ENCODE data around the gene DHRS7B.

Gene DHRS7B

DNA sequence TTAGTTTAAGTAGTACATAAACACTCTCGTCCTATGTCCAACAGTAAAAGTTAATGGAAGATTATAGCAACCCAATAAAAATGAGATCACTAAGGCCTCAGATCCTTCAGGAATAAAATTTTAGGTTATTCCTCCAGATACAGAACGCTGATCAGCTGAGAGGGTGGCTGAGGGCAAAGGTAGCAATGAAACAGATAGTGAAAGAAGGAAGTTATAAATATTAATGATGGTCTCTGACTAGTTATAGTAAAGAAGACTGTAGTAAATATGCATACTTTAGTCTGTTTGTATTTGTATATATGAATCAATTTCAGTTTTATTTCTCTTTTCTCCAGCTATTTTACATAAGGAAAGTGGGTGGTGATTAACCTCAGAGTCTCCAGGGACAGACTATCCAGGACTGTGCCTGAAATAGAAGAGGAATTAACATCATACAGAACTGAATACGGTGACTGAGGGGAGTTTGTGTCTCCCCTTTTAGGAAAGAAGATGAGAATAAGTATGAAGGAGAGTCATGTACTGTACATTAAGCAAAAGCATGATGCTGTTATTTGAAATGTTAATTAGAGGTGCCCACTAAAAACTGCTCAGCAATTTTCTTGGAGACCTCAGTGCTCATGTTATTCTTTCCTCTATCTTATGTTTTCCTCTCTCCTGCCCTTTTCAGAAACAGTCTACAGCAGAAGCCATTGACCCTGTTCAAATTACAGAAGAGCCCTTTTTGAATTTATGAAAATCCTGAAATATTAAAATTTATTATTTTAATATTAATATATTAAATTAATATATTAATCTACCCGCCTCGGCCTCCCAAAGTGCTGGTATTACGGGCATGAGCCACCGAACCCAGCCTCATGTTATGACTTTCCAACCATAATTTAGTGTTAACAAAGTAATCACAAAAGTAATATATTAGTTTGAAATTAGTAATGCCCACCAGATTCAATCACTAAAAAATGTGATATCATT lies 36.5 kb upstream of the DHRS7B start:
- H2AK5ac ChIP-seq (ENCODE audit: low read length, severe bottlenecking), result no peak overlapping the region
- no peaks in the 10 kb centered on the region for H3K36me3 ChIP-seq (ENCODE audit: control insufficient read depth in 1 of 2, insufficient read depth in 2 of 2, low read depth in 1 of 2, low read length in 2 of 2)
- no peak overlapping the region for H2BK15ac ChIP-seq (ENCODE audit: low read depth, poor library complexity, severe bottlenecking)
- H3K4me3 ChIP-seq (ENCODE audit: insufficient read depth in 1 of 2, low read depth in 1 of 2, low read length in 2 of 2), result no peak overlapping the region
- H4K91ac ChIP-seq (ENCODE audit: low read length), result no peak overlapping the region
- H3K9me3 ChIP-seq (ENCODE audit: control insufficient read depth, low read length), result no peaks in the 10 kb centered on the region
- no peak overlapping the region for H3K14ac ChIP-seq (ENCODE audit: low read length in 2 of 2)
- H3K4ac ChIP-seq (ENCODE audit: low read depth in 1 of 2, low read length in 2 of 2), result no peak overlapping the region
- no peaks in the 10 kb centered on the region for H3K79me1 ChIP-seq (replicated peaks; ENCODE audit: low read length, poor library complexity, severe bottlenecking)
- no peak overlapping the region for H3K23ac ChIP-seq (ENCODE audit: low read length in 2 of 2)
- WGBS, result 93% methylated on average over 6 of the region's 7 CpGs
- no peak overlapping the region for H3K9ac ChIP-seq (ENCODE audit: low read length)
- H3K27me3 ChIP-seq (ENCODE audit: control insufficient read depth in 1 of 2, insufficient read depth in 1 of 2, low read length in 2 of 2), result no peaks in the 10 kb centered on the region
- no peak overlapping the region for H3K18ac ChIP-seq (ENCODE audit: low read depth in 1 of 2, low read length in 2 of 2)
- no peaks in the 10 kb centered on the region for H3K4me1 ChIP-seq (ENCODE audit: control insufficient read depth, insufficient read depth, low read depth, low read length)
- H2BK12ac ChIP-seq (ENCODE audit: low read length in 2 of 2), result no peak overlapping the region
- no peak for DNase-seq
- no peak overlapping the region for H2AFZ ChIP-seq (ENCODE audit: low read depth, low read length)
- no peak overlapping the region for H3K27ac ChIP-seq (ENCODE audit: low read length, poor library complexity, severe bottlenecking)
- H4K8ac ChIP-seq (ENCODE audit: low read length), result no peak overlapping the region
- H3K4me2 ChIP-seq (ENCODE audit: low read length, poor library complexity, severe bottlenecking), result no peak overlapping the region
- no peak overlapping the region for H2BK120ac ChIP-seq (ENCODE audit: low read depth, low read length)
- H2BK5ac ChIP-seq (ENCODE audit: low read depth, low read length, poor library complexity, severe bottlenecking), result no peak overlapping the region

DNA sequence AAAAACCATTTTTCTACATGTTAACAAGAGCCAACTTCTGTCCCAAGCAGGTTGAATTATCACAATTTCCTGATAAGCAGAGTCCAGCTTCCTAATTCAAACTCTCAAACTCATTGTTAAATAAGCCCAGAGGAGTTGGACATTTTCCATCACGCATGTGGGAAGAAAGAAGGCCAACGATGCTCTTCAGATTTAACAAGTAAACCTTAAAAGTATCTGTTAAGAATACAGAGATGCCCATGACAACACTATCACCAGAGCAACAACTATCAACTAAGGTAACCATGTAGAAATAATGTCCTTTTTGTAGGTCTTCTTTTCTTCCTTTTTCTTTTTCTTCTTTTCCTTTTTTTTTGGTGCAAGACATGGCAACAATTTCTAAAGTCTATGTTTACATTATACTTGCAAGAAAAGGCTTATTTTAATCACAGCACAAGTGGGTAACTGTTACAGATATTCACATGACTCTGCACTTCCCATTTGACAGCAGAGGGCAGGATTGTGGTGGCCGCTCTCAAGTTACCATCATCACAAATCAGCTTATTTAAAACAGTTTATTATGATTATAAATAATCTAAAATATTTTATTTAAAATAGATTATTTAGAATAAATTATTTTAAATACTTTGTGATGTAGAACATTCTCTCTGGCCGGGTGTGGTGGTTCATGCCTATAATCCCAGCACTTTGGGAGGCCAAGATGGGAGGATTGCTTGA lies 35.7 kb upstream of the DHRS7B start:
- no peak overlapping the region for H3K27ac ChIP-seq (ENCODE audit: low read length, poor library complexity, severe bottlenecking)
- H4K8ac ChIP-seq (ENCODE audit: low read length), result no peak overlapping the region
- no peak overlapping the region for H3K18ac ChIP-seq (ENCODE audit: low read depth in 1 of 2, low read length in 2 of 2)
- H3K4me2 ChIP-seq (ENCODE audit: low read length, poor library complexity, severe bottlenecking), result no peak overlapping the region
- H3K4ac ChIP-seq (ENCODE audit: low read depth in 1 of 2, low read length in 2 of 2), result no peak overlapping the region
- 73% methylated on average over 2 of the region's 4 CpGs for WGBS
- no peak overlapping the region for H3K14ac ChIP-seq (ENCODE audit: low read length in 2 of 2)
- no peak overlapping the region for H2BK5ac ChIP-seq (ENCODE audit: low read depth, low read length, poor library complexity, severe bottlenecking)
- DNase-seq, result peak; percentile 43
- H3K36me3 ChIP-seq (ENCODE audit: control insufficient read depth in 1 of 2, insufficient read depth in 2 of 2, low read depth in 1 of 2, low read length in 2 of 2), result no peaks in the 10 kb centered on the region
- H2AK5ac ChIP-seq (ENCODE audit: low read length, severe bottlenecking), result no peak overlapping the region
- H3K4me1 ChIP-seq (ENCODE audit: control insufficient read depth, insufficient read depth, low read depth, low read length), result no peaks in the 10 kb centered on the region
- no peak overlapping the region for H2AFZ ChIP-seq (ENCODE audit: low read depth, low read length)
- H4K91ac ChIP-seq (ENCODE audit: low read length), result no peak overlapping the region
- no peak overlapping the region for H2BK120ac ChIP-seq (ENCODE audit: low read depth, low read length)
- H2BK15ac ChIP-seq (ENCODE audit: low read depth, poor library complexity, severe bottlenecking), result no peak overlapping the region
- no peaks in the 10 kb centered on the region for H3K79me1 ChIP-seq (replicated peaks; ENCODE audit: low read length, poor library complexity, severe bottlenecking)
- H2BK12ac ChIP-seq (ENCODE audit: low read length in 2 of 2), result no peak overlapping the region
- H3K23ac ChIP-seq (ENCODE audit: low read length in 2 of 2), result no peak overlapping the region
- no peak overlapping the region for H3K9ac ChIP-seq (ENCODE audit: low read length)
- H3K27me3 ChIP-seq (ENCODE audit: control insufficient read depth in 1 of 2, insufficient read depth in 1 of 2, low read length in 2 of 2), result no peaks in the 10 kb centered on the region
- no peaks in the 10 kb centered on the region for H3K9me3 ChIP-seq (ENCODE audit: control insufficient read depth, low read length)
- H3K4me3 ChIP-seq (ENCODE audit: insufficient read depth in 1 of 2, low read depth in 1 of 2, low read length in 2 of 2), result no peak overlapping the region

DNA sequence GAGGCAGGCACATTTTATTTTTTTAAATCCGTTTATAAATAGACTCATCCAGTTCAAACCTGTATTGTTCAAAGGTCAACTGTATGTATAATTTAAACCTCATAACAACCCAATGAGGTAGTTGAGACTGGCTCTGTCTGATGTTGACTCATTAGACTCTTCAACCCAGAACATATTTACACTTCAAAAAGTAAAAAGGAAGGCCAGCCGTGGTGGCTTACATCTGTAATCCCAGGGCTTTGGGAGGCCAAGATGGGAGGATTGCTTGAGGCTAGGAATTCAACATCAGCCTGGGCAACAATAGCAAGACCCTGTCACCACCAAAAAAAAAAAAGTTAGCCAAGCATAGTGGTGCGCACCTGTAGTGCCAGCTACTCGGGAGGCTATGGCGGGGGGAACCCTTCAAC lies 32.5 kb upstream of the DHRS7B start:
- H3K4me3 ChIP-seq (ENCODE audit: insufficient read depth in 1 of 2, low read depth in 1 of 2, low read length in 2 of 2), result no peak overlapping the region
- no peaks in the 10 kb centered on the region for H3K27me3 ChIP-seq (ENCODE audit: control insufficient read depth in 1 of 2, insufficient read depth in 1 of 2, low read length in 2 of 2)
- H3K79me1 ChIP-seq (replicated peaks; ENCODE audit: low read length, poor library complexity, severe bottlenecking), result no peaks in the 10 kb centered on the region
- no peak overlapping the region for H2AK5ac ChIP-seq (ENCODE audit: low read length, severe bottlenecking)
- 90% methylated on average over 4 of the region's 5 CpGs for WGBS
- peaks cover 2% of the 10 kb centered on the region for H3K4me1 ChIP-seq (ENCODE audit: control insufficient read depth, insufficient read depth, low read depth, low read length)
- H4K8ac ChIP-seq (ENCODE audit: low read length), result no peak overlapping the region
- H2AFZ ChIP-seq (ENCODE audit: low read depth, low read length), result no peak overlapping the region
- H3K14ac ChIP-seq (ENCODE audit: low read length in 2 of 2), result no peak overlapping the region
- H3K4ac ChIP-seq (ENCODE audit: low read depth in 1 of 2, low read length in 2 of 2), result no peak overlapping the region
- H2BK5ac ChIP-seq (ENCODE audit: low read depth, low read length, poor library complexity, severe bottlenecking), result no peak overlapping the region
- no peak overlapping the region for H3K9ac ChIP-seq (ENCODE audit: low read length)
- no peak overlapping the region for H2BK120ac ChIP-seq (ENCODE audit: low read depth, low read length)
- DNase-seq, result no peak
- H4K91ac ChIP-seq (ENCODE audit: low read length), result no peak overlapping the region
- H2BK12ac ChIP-seq (ENCODE audit: low read length in 2 of 2), result no peak overlapping the region
- H3K36me3 ChIP-seq (ENCODE audit: control insufficient read depth in 1 of 2, insufficient read depth in 2 of 2, low read depth in 1 of 2, low read length in 2 of 2), result no peaks in the 10 kb centered on the region
- no peak overlapping the region for H3K27ac ChIP-seq (ENCODE audit: low read length, poor library complexity, severe bottlenecking)
- H3K18ac ChIP-seq (ENCODE audit: low read depth in 1 of 2, low read length in 2 of 2), result no peak overlapping the region
- no peak overlapping the region for H3K4me2 ChIP-seq (ENCODE audit: low read length, poor library complexity, severe bottlenecking)
- no peak overlapping the region for H2BK15ac ChIP-seq (ENCODE audit: low read depth, poor library complexity, severe bottlenecking)
- no peaks in the 10 kb centered on the region for H3K9me3 ChIP-seq (ENCODE audit: control insufficient read depth, low read length)
- no peak overlapping the region for H3K23ac ChIP-seq (ENCODE audit: low read length in 2 of 2)

DNA sequence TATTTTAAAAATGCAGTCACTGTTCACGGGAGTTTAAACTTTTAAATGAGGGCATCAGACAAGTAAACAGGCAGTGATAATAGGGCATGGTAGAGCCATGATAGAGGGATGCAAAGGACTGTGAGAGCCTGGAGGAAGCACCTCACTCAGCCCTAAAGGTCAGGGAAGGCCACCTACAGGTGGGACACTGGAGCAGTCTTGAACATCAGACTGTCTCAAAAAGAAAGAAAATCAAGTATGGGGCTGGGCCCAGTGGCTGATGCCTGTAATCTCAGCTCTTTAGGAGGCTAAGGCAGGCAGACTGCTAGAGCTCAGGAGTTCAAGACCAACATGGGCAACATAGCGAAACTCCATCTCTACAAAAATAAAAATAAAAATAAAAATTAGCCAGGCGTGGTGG lies 31.0 kb upstream of the DHRS7B start:
- H4K8ac ChIP-seq (ENCODE audit: low read length), result no peak overlapping the region
- peaks cover 2% of the 10 kb centered on the region for H3K4me1 ChIP-seq (ENCODE audit: control insufficient read depth, insufficient read depth, low read depth, low read length)
- no peak overlapping the region for H4K91ac ChIP-seq (ENCODE audit: low read length)
- no peak overlapping the region for H3K18ac ChIP-seq (ENCODE audit: low read depth in 1 of 2, low read length in 2 of 2)
- H2BK15ac ChIP-seq (ENCODE audit: low read depth, poor library complexity, severe bottlenecking), result no peak overlapping the region
- no peak overlapping the region for H3K4ac ChIP-seq (ENCODE audit: low read depth in 1 of 2, low read length in 2 of 2)
- no peak overlapping the region for H3K4me2 ChIP-seq (ENCODE audit: low read length, poor library complexity, severe bottlenecking)
- WGBS, result 83% methylated on average over 2 of the region's 3 CpGs
- no peaks in the 10 kb centered on the region for H3K36me3 ChIP-seq (ENCODE audit: control insufficient read depth in 1 of 2, insufficient read depth in 2 of 2, low read depth in 1 of 2, low read length in 2 of 2)
- no peak overlapping the region for H2AK5ac ChIP-seq (ENCODE audit: low read length, severe bottlenecking)
- no peaks in the 10 kb centered on the region for H3K9me3 ChIP-seq (ENCODE audit: control insufficient read depth, low read length)
- no peak overlapping the region for H2AFZ ChIP-seq (ENCODE audit: low read depth, low read length)
- no peak overlapping the region for H3K14ac ChIP-seq (ENCODE audit: low read length in 2 of 2)
- no peak overlapping the region for H3K4me3 ChIP-seq (ENCODE audit: insufficient read depth in 1 of 2, low read depth in 1 of 2, low read length in 2 of 2)
- H3K27ac ChIP-seq (ENCODE audit: low read length, poor library complexity, severe bottlenecking), result no peak overlapping the region
- H2BK12ac ChIP-seq (ENCODE audit: low read length in 2 of 2), result no peak overlapping the region
- no peaks in the 10 kb centered on the region for H3K79me1 ChIP-seq (replicated peaks; ENCODE audit: low read length, poor library complexity, severe bottlenecking)
- no peaks in the 10 kb centered on the region for H3K27me3 ChIP-seq (ENCODE audit: control insufficient read depth in 1 of 2, insufficient read depth in 1 of 2, low read length in 2 of 2)
- no peak overlapping the region for H2BK5ac ChIP-seq (ENCODE audit: low read depth, low read length, poor library complexity, severe bottlenecking)
- H3K9ac ChIP-seq (ENCODE audit: low read length), result no peak overlapping the region
- DNase-seq, result no peak
- H3K23ac ChIP-seq (ENCODE audit: low read length in 2 of 2), result no peak overlapping the region
- no peak overlapping the region for H2BK120ac ChIP-seq (ENCODE audit: low read depth, low read length)

Data from mesenchymal stem cell (in vitro differentiated cells and primary cell).